ENCODE results near the gene MCTP2. TPM values are rescaled to one million over a fixed set of nuclear protein-coding genes. Genes with fewer than 3 reads are reported as not detected.

MCTP2 gene
- total RNA-seq, 1 experiment from 2014 or later: 7.4 TPM

GRCh38 chr15:94360251-94360685 lies 128.9 kb downstream of the MCTP2 start:
- no peaks in the 10 kb centered on the region for H3K36me3 Mint-ChIP-seq
- DNase-seq (ENCODE audit: low spot score): no peak
- no peak for TF ChIP-seq TEAD4 (CRISPR knock-in tag; IDR thresholded peaks at IDR 0.05)
- TF ChIP-seq ZNF396 (CRISPR knock-in tag; IDR thresholded peaks at IDR 0.05; ENCODE audit: borderline replicate concordance): no peak
- TF ChIP-seq SP1 (CRISPR knock-in tag; conservative IDR thresholded peaks at IDR 0.05): no peak
- TF ChIP-seq CREB1 (CRISPR knock-in tag; IDR thresholded peaks at IDR 0.05): no peak
- TF ChIP-seq ZNF671 (CRISPR knock-in tag; IDR thresholded peaks at IDR 0.05): no peak
- TF ChIP-seq, protein P1, sequence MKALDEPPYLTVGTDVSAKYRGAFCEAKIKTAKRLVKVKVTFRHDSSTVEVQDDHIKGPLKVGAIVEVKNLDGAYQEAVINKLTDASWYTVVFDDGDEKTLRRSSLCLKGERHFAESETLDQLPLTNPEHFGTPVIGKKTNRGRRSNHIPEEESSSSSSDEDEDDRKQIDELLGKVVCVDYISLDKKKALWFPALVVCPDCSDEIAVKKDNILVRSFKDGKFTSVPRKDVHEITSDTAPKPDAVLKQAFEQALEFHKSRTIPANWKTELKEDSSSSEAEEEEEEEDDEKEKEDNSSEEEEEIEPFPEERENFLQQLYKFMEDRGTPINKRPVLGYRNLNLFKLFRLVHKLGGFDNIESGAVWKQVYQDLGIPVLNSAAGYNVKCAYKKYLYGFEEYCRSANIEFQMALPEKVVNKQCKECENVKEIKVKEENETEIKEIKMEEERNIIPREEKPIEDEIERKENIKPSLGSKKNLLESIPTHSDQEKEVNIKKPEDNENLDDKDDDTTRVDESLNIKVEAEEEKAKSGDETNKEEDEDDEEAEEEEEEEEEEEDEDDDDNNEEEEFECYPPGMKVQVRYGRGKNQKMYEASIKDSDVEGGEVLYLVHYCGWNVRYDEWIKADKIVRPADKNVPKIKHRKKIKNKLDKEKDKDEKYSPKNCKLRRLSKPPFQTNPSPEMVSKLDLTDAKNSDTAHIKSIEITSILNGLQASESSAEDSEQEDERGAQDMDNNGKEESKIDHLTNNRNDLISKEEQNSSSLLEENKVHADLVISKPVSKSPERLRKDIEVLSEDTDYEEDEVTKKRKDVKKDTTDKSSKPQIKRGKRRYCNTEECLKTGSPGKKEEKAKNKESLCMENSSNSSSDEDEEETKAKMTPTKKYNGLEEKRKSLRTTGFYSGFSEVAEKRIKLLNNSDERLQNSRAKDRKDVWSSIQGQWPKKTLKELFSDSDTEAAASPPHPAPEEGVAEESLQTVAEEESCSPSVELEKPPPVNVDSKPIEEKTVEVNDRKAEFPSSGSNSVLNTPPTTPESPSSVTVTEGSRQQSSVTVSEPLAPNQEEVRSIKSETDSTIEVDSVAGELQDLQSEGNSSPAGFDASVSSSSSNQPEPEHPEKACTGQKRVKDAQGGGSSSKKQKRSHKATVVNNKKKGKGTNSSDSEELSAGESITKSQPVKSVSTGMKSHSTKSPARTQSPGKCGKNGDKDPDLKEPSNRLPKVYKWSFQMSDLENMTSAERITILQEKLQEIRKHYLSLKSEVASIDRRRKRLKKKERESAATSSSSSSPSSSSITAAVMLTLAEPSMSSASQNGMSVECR (CRISPR knock-in tag; IDR thresholded peaks at IDR 0.05; ENCODE audit: borderline replicate concordance): no peak
- no peak for TF ChIP-seq ZNF416 (CRISPR knock-in tag; IDR thresholded peaks at IDR 0.05)
- no peak for TF ChIP-seq RORB (CRISPR knock-in tag; IDR thresholded peaks at IDR 0.05)
- TF ChIP-seq GABPB1 (CRISPR knock-in tag; IDR thresholded peaks at IDR 0.05): no peak
- TF ChIP-seq FOXP4 (CRISPR knock-in tag; IDR thresholded peaks at IDR 0.05): no peak
- TF ChIP-seq PRRX2 (CRISPR knock-in tag; IDR thresholded peaks at IDR 0.05): no peak
- no peaks in the 10 kb centered on the region for H3K9me3 Mint-ChIP-seq
- H3K4me1 Mint-ChIP-seq: no peaks in the 10 kb centered on the region; the same call in 1 of the 2 replicates
- no peak overlapping the region for H3K4me3 Mint-ChIP-seq
- H3K27ac Mint-ChIP-seq: no peak overlapping the region
- POLR2A ChIA-PET: no interaction called here
- no peak for ATAC-seq
- no peaks in the 10 kb centered on the region for H3K27me3 Mint-ChIP-seq (ENCODE audit: low read depth)
- CTCF ChIA-PET: no interaction called here

- ChIA-PET POLR2A (no interaction called here), CTCF (no interaction called here)
- Mint-ChIP-seq H3K4me3 (no peak overlapping the region), H3K27me3 (ENCODE audit: low read depth) (no peaks in the 10 kb centered on the region), H3K4me1 (peaks cover 8% of the 10 kb centered on the region), H3K27ac (no peak overlapping the region), H3K9me3 (no peaks in the 10 kb centered on the region), H3K36me3 (no peaks in the 10 kb centered on the region)
- DNase-seq (ENCODE audit: low spot score) (no peak), ATAC-seq (no peak)
- TF ChIP-seq, protein P2, sequence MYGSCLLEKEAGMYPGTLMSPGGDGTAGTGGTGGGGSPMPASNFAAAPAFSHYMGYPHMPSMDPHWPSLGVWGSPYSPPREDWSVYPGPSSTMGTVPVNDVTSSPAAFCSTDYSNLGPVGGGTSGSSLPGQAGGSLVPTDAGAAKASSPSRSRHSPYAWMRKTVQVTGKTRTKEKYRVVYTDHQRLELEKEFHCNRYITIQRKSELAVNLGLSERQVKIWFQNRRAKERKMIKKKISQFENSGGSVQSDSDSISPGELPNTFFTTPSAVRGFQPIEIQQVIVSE (CRISPR knock-in tag; IDR thresholded peaks at IDR 0.05; ENCODE audit: borderline replicate concordance): no peak
- TF ChIP-seq NFATC4 (CRISPR knock-in tag; IDR thresholded peaks at IDR 0.05): no peak
- no peak for TF ChIP-seq TCF7 (CRISPR knock-in tag; IDR thresholded peaks at IDR 0.05; ENCODE audit: low read depth)
- TF ChIP-seq MYBL2 (CRISPR knock-in tag; IDR thresholded peaks at IDR 0.05): no peak
- TF ChIP-seq PREB (CRISPR knock-in tag; IDR thresholded peaks at IDR 0.05; ENCODE audit: borderline replicate concordance): no peak
- no peak for TF ChIP-seq ZNF219 (CRISPR knock-in tag; IDR thresholded peaks at IDR 0.05; ENCODE audit: borderline replicate concordance)
- TF ChIP-seq ZNF317 (CRISPR knock-in tag; IDR thresholded peaks at IDR 0.05; ENCODE audit: borderline replicate concordance, low read depth): no peak
- no peak for TF ChIP-seq MAX (CRISPR knock-in tag; IDR thresholded peaks at IDR 0.05)
- TF ChIP-seq, protein P3, sequence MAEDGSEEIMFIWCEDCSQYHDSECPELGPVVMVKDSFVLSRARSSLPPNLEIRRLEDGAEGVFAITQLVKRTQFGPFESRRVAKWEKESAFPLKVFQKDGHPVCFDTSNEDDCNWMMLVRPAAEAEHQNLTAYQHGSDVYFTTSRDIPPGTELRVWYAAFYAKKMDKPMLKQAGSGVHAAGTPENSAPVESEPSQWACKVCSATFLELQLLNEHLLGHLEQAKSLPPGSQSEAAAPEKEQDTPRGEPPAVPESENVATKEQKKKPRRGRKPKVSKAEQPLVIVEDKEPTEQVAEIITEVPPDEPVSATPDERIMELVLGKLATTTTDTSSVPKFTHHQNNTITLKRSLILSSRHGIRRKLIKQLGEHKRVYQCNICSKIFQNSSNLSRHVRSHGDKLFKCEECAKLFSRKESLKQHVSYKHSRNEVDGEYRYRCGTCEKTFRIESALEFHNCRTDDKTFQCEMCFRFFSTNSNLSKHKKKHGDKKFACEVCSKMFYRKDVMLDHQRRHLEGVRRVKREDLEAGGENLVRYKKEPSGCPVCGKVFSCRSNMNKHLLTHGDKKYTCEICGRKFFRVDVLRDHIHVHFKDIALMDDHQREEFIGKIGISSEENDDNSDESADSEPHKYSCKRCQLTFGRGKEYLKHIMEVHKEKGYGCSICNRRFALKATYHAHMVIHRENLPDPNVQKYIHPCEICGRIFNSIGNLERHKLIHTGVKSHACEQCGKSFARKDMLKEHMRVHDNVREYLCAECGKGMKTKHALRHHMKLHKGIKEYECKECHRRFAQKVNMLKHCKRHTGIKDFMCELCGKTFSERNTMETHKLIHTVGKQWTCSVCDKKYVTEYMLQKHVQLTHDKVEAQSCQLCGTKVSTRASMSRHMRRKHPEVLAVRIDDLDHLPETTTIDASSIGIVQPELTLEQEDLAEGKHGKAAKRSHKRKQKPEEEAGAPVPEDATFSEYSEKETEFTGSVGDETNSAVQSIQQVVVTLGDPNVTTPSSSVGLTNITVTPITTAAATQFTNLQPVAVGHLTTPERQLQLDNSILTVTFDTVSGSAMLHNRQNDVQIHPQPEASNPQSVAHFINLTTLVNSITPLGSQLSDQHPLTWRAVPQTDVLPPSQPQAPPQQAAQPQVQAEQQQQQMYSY (CRISPR knock-in tag; IDR thresholded peaks at IDR 0.05): no peak
- TF ChIP-seq FOXP4 (CRISPR knock-in tag; IDR thresholded peaks at IDR 0.05): no peak
Observed at GRCh38 chr15:94362385-94363092, 131.2 kb downstream of the MCTP2 start.

Measured in WTC11 (cell line).